ENCODE data around the gene NBAS. TPM values are rescaled to one million over a fixed set of nuclear protein-coding genes. Genes with fewer than 3 reads are reported as not detected.

NBAS gene
- total and polyA plus RNA-seq, 3 experiments from 2014 or later = 22.0 to 34.1 (median 30.6) TPM

DNA sequence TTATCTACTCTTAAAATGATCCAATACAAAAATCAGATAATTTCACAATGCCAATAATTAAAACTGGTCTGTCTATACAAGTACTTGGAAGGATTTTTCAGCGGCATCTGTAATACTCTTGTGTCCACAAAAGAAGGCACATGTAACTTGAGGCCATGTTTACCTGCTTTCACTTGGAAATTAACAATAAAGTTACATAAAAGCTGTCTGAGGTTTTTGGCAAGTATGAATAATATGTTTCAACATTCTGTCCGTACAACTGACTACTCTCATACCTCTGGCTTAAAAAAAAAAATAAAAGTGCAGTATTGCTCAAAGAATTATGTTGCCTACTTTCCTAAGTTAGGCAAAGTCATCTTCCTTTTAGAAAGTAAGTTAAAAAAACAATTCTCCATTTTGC, 253.6 kb downstream of the NBAS start:
- Mint-ChIP-seq H3K9me3 (peaks cover 0 to 5% (median 0%) of the 10 kb centered on the region in 5 donors), H3K27ac (no peak overlapping the region), H3K27me3 (no peaks in the 10 kb centered on the region), H3K4me3 (no peak overlapping the region), H3K36me3 (peaks cover 42 to 75% (median 49%) of the 10 kb centered on the region in 3 donors), H3K4me1 (peaks cover 16 to 30% (median 20%) of the 10 kb centered on the region in 3 donors)
- no peak for DNase-seq
- Histone ChIP-seq H3K27ac (ENCODE audit: low read depth, low read length) (no peak overlapping the region), H3K4me3 (ENCODE audit: low read length) (no peak overlapping the region), H3K9me3 (ENCODE audit: low read length) (no peaks in the 10 kb centered on the region), H3K36me3 (ENCODE audit: insufficient read depth, low read length) (no peaks in the 10 kb centered on the region), H3K27me3 (ENCODE audit: insufficient read depth, low read length, poor library complexity, severe bottlenecking) (no peaks in the 10 kb centered on the region), H3K4me1 (ENCODE audit: insufficient read depth, low read length) (peaks cover 6% of the 10 kb centered on the region)
- POLR2A ChIA-PET = no interaction called here
- CTCF ChIA-PET = no interaction called here

DNA sequence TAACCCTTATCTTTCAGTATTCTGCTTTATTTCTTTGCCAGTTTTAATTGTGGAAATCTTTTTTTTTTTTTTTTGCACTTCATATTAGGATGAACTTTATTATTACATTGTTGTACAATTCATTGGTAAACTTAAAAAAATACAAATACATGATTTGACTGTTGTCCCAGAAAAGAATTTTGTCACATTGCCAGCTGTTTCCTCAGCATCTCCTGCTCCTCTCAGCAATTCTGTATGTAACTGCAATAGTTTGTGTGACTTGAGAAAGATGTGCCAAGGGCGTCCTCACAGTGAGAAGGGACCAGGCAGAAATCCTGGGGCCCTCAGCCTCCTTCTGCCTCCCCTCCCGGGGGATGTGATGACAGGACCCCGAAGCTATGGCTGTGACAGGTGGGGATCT, 254.4 kb downstream of the NBAS start:
- Histone ChIP-seq H3K27ac (ENCODE audit: low read depth, low read length) (no peak overlapping the region), H3K27me3 (ENCODE audit: insufficient read depth, low read length, poor library complexity, severe bottlenecking) (no peaks in the 10 kb centered on the region), H3K4me3 (ENCODE audit: low read length) (no peak overlapping the region), H3K36me3 (ENCODE audit: insufficient read depth, low read length) (no peaks in the 10 kb centered on the region), H3K4me1 (ENCODE audit: insufficient read depth, low read length) (peaks cover 9% of the 10 kb centered on the region), H3K9me3 (ENCODE audit: low read length) (no peaks in the 10 kb centered on the region)
- peaks cover 48 to 80% (median 57%) of the 10 kb centered on the region in 3 donors for H3K36me3 Mint-ChIP-seq
- H3K9me3 Mint-ChIP-seq = peaks cover 0 to 5% (median 0%) of the 10 kb centered on the region in 5 donors
- H3K4me1 Mint-ChIP-seq = peaks cover 11 to 26% (median 16%) of the 10 kb centered on the region in 3 donors
- no peak for DNase-seq
- ChIA-PET CTCF (no interaction called here), POLR2A (no interaction called here)
- peak overlapping the region in 1 of 8 donors; percentile 36 for H3K27ac Mint-ChIP-seq
- no peaks in the 10 kb centered on the region for H3K27me3 Mint-ChIP-seq
- H3K4me3 Mint-ChIP-seq = no peak overlapping the region

DNA sequence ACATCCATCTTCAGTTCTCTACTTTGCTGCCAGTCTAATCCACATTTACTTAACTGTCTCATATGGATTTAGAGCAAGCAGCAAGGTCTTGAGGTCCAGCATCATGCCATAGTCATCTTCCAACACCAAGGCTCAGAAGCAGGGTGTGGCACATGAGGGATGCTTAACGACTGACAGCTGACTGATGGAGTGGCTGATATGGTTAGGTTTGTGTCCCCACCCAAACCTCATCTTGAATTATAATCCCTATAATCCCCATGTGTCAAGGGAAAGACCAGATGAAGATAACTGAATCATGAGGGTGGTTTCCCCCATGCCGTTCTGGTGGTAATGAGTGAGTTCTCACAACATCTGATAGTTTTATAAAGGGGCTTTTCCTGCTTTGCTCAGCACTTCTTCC, 257.3 kb downstream of the NBAS start:
- Mint-ChIP-seq H3K4me1 (peaks cover 4 to 15% (median 7%) of the 10 kb centered on the region in 3 donors), H3K4me3 (no peak overlapping the region), H3K9me3 (peaks cover 0 to 5% (median 0%) of the 10 kb centered on the region in 5 donors), H3K36me3 (peaks cover 61 to 89% (median 68%) of the 10 kb centered on the region in 3 donors), H3K27me3 (no peaks in the 10 kb centered on the region), H3K27ac (no peak overlapping the region)
- no peak overlapping the region for H3K4me3 ChIP-seq (ENCODE audit: low read length)
- no peaks in the 10 kb centered on the region for H3K27me3 ChIP-seq (ENCODE audit: insufficient read depth, low read length, poor library complexity, severe bottlenecking)
- DNase-seq = no peak
- H3K36me3 ChIP-seq (ENCODE audit: insufficient read depth, low read length) = peaks cover 2% of the 10 kb centered on the region
- no peaks in the 10 kb centered on the region for H3K9me3 ChIP-seq (ENCODE audit: low read length)
- peaks cover 15% of the 10 kb centered on the region for H3K4me1 ChIP-seq (ENCODE audit: insufficient read depth, low read length)
- ChIA-PET CTCF (no interaction called here), POLR2A (no interaction called here)
- H3K27ac ChIP-seq (ENCODE audit: low read depth, low read length) = no peak overlapping the region

DNA sequence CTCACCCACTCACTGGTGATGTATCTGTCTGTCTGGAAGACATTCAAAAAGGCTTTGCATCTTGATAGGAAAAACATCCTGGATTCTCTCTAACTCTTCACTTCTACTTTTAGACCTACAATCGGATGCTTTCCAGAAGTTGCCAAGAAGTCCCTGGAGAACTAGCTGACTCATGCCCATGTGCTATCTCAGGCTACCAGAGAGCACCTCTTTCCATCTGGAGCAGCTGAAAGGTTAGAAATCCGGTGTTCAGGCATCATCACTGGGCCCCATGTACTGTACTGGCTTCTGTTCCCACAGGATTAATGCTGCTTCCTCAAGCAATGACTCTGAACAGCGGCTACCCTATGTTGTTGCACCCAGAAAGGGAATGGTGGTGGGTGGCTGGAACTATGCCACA, 259.0 kb downstream of the NBAS start:
- Mint-ChIP-seq H3K27me3 (no peaks in the 10 kb centered on the region), H3K4me1 (peaks cover 4 to 15% (median 7%) of the 10 kb centered on the region in 3 donors), H3K4me3 (no peak overlapping the region), H3K9me3 (peaks cover 0 to 5% (median 0%) of the 10 kb centered on the region in 5 donors), H3K36me3 (peaks cover 62 to 88% (median 67%) of the 10 kb centered on the region in 3 donors), H3K27ac (peak overlapping the region in 1 of 8 donors; percentile 51)
- Histone ChIP-seq H3K4me1 (ENCODE audit: insufficient read depth, low read length) (peaks cover 15% of the 10 kb centered on the region), H3K4me3 (ENCODE audit: low read length) (no peak overlapping the region), H3K9me3 (ENCODE audit: low read length) (no peaks in the 10 kb centered on the region), H3K36me3 (ENCODE audit: insufficient read depth, low read length) (peaks cover 8% of the 10 kb centered on the region), H3K27ac (ENCODE audit: low read depth, low read length) (no peak overlapping the region), H3K27me3 (ENCODE audit: insufficient read depth, low read length, poor library complexity, severe bottlenecking) (no peaks in the 10 kb centered on the region)
- ChIA-PET CTCF (no interaction called here), POLR2A (no interaction called here)
- no peak for DNase-seq

DNA sequence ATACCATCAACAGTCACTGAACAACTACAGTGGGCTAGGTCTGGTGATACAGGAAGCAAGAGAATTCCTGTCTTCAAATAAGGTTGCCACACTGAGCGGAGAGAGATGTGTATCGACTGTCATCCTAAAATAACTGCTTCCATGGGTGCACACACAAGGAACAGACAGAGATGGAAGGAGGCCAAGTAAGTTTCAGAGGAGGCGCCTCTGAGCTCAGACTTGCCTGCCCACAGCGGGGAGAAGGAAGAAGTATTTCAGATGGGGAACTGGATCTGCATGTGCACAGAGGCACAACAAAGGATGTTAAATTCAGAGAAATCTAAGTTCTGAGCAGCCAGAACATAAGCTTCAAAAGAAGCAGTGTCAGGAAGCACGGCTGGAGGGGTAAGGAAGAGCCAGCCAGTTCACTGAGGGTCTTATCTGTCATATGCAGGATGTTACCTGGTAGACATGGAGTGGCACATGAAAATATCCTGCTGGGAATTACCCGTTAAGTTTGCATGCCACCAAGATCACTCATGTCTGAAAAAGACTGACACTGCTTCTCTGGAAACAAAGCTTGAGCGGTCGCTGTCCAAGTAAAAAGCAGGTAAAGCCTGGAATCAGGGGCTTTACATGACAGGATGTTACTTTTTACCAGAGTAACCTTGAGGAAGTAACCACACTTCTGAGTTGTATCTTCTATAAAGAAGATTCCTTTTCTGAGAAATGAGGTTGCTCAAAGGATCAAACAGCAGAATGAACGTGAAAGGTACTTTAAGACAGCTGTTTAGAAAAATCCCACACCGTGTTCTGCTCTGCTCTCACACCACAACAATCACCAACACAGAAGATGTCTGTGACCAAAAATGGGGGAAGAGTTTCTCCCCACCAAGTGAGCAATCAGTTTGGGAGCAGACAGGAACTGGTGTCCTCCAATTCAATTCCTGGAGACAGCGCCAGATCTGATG, 260.2 kb downstream of the NBAS start:
- no peak overlapping the region for H3K27ac ChIP-seq (ENCODE audit: low read depth, low read length)

DNA sequence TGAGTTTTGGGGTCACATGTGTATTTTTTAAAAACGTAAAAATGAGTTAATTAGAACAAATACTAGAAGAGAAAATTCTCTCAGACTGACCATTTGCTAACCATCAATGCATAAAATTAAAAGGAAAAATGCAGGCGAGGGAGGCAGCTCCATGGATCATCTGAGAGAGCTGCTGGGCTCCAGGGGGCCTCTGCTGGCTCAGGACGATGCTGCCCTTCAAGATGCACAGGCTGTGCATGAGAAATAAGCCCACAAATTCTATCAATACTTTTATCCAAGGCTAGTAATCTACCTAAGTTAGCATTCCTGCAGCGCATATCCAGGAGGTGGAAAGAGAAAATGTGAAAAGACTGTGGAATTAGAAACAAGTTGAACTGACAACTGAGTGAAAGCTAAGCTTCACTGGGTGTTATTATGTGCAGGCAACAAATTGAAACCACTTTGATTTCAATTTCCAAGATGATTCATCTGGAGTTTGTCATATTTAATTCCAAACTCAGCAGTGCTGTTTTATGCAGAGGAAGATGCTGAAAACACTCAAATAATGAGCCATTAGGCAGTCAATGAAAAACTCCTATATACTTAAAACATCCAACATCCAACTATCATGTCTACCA, 261.1 kb downstream of the NBAS start:
- peaks cover 8% of the 10 kb centered on the region for H3K36me3 ChIP-seq (ENCODE audit: insufficient read depth, low read length)
- no peak overlapping the region for H3K27ac ChIP-seq (ENCODE audit: low read depth, low read length)
- Mint-ChIP-seq H3K27ac (peak overlapping the region in 1 of 8 donors; percentile 14), H3K4me3 (no peak overlapping the region), H3K36me3 (peaks cover 58 to 86% (median 58%) of the 10 kb centered on the region in 3 donors), H3K9me3 (peaks cover 0 to 5% (median 0%) of the 10 kb centered on the region in 5 donors), H3K4me1 (peaks cover 4 to 15% (median 7%) of the 10 kb centered on the region in 3 donors), H3K27me3 (no peaks in the 10 kb centered on the region)
- CTCF ChIA-PET = interaction anchor here (1.3 kb wide), 1 partner anchor 11 kb away, joined by 3 read pairs; no protein-coding TSS in a partner anchor
- peaks cover 15% of the 10 kb centered on the region for H3K4me1 ChIP-seq (ENCODE audit: insufficient read depth, low read length)
- DNase-seq = no peak
- POLR2A ChIA-PET = no interaction called here
- no peak overlapping the region for H3K4me3 ChIP-seq (ENCODE audit: low read length)
- no peaks in the 10 kb centered on the region for H3K9me3 ChIP-seq (ENCODE audit: low read length)
- no peaks in the 10 kb centered on the region for H3K27me3 ChIP-seq (ENCODE audit: insufficient read depth, low read length, poor library complexity, severe bottlenecking)

More for the DNA sequence above, 260.2 kb downstream of the NBAS start:
- H3K27me3 ChIP-seq (ENCODE audit: insufficient read depth, low read length, poor library complexity, severe bottlenecking) = no peaks in the 10 kb centered on the region
- H3K27ac Mint-ChIP-seq = peak overlapping the region in 3 of 8 donors; percentile 7 to 63 (median 48)
- H3K4me1 Mint-ChIP-seq = peaks cover 4 to 15% (median 7%) of the 10 kb centered on the region in 3 donors
- H3K4me3 Mint-ChIP-seq = no peak overlapping the region
- H3K9me3 Mint-ChIP-seq = peaks cover 0 to 5% (median 0%) of the 10 kb centered on the region in 5 donors
- peaks cover 15% of the 10 kb centered on the region for H3K4me1 ChIP-seq (ENCODE audit: insufficient read depth, low read length)
- ChIA-PET POLR2A (no interaction called here), CTCF (interaction anchor here (1.3 kb wide), 1 partner anchor 12 kb away, joined by 3 read pairs; no protein-coding TSS in a partner anchor)
- H3K36me3 Mint-ChIP-seq = peaks cover 63 to 85% (median 66%) of the 10 kb centered on the region in 3 donors
- DNase-seq = no peak
- no peaks in the 10 kb centered on the region for H3K27me3 Mint-ChIP-seq
- no peaks in the 10 kb centered on the region for H3K9me3 ChIP-seq (ENCODE audit: low read length)
- H3K36me3 ChIP-seq (ENCODE audit: insufficient read depth, low read length) = peaks cover 8% of the 10 kb centered on the region
- no peak overlapping the region for H3K4me3 ChIP-seq (ENCODE audit: low read length)

DNA sequence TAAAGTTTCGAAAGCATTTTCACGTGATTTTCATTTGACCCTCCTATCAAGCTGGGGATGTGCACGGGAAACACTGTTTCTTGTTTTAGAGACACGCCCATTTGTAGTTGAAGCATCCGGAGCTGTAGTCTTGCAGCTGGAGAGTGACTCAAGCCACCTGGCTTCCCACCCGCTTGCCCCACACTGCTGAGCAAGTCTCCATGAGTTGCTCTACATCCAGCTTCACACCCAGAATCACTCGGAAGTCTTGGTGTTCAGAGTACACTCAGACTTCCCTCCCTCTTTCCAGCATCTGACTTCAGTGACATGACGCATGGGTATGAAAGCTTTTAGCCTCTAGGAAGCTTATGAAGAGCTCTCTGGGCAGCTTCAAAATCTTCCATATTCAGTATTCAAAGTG, 262.4 kb downstream of the NBAS start:
- H3K4me1 ChIP-seq (ENCODE audit: insufficient read depth, low read length) = peaks cover 15% of the 10 kb centered on the region
- CTCF ChIA-PET = interaction anchor here (0.9 kb wide), 1 partner anchor 164 kb away, joined by 3 read pairs; no protein-coding TSS in a partner anchor
- Mint-ChIP-seq H3K4me3 (no peak overlapping the region), H3K4me1 (peaks cover 4 to 15% (median 7%) of the 10 kb centered on the region in 3 donors), H3K36me3 (peaks cover 46 to 85% (median 50%) of the 10 kb centered on the region in 3 donors), H3K27me3 (no peaks in the 10 kb centered on the region), H3K9me3 (no peaks in the 10 kb centered on the region), H3K27ac (peak overlapping the region in 1 of 8 donors; percentile 40)
- DNase-seq = no peak
- peaks cover 8% of the 10 kb centered on the region for H3K36me3 ChIP-seq (ENCODE audit: insufficient read depth, low read length)
- POLR2A ChIA-PET = no interaction called here
- H3K27ac ChIP-seq (ENCODE audit: low read depth, low read length) = no peak overlapping the region
- H3K27me3 ChIP-seq (ENCODE audit: insufficient read depth, low read length, poor library complexity, severe bottlenecking) = no peaks in the 10 kb centered on the region
- H3K9me3 ChIP-seq (ENCODE audit: low read length) = no peaks in the 10 kb centered on the region
- no peak overlapping the region for H3K4me3 ChIP-seq (ENCODE audit: low read length)
